IMR-90 (cell line): ENCODE results near the gene ASAP2. TPM values are rescaled to one million over a fixed set of nuclear protein-coding genes. Genes with fewer than 3 reads are reported as not detected.
A peak's percentile ranks its signal among the peaks of the same experiment; 100 is the strongest.

Experiments used
- ATAC-seq: fragments of 200-7000 bp; cut with Tn5 transposase; 2 replicates; pipeline ENCODE4 v1.9.1; 2020; ENCODE audit warnings: low read depth, mild to moderate bottlenecking, moderate library complexity
- BruUV-seq: library from RNA; stranded (reverse); fragments of 400-500 nt; replicated peaks from 2 replicates; lab custom pipeline; 2021; lab: Mats Ljungman, UMichigan
- CTCF ChIA-PET: fragments of 300-600 bp; formaldehyde crosslinking; extraction: SDS; loops from one replicate; lab custom pipeline; 2021; ENCODE audit warnings: antibody characterized with exemption; lab: Yijun Ruan, JAX
- POLR2A ChIA-PET: fragments of 300-600 bp; sonication (Branson Sonifier 250); formaldehyde crosslinking; loops from one replicate; lab custom pipeline; 2022; ENCODE audit warnings: antibody characterized with exemption; ENCODE audit not compliant: unreplicated experiment; lab: Charles Lee
- DNase-seq: peaks from one replicate; pipeline ENCODE4 v3.0.0; 2013
- H2AFZ ChIP-seq: replicated peaks from 2 replicates; pipeline ENCODE3; 2013; ENCODE audit warnings: low read length, mild to moderate bottlenecking; ENCODE audit not compliant: poor library complexity
- H2AK5ac ChIP-seq: 2 replicates; pipeline ENCODE4 v1.6.1; 2013; ENCODE audit warnings: low read depth, low read length, inconsistent platforms
- H2AK9ac ChIP-seq: replicated peaks from 2 replicates; pipeline ENCODE3; 2013; ENCODE audit warnings: mild to moderate bottlenecking, low read depth, low read length, moderate library complexity; ENCODE audit not compliant: poor library complexity
- H2BK120ac ChIP-seq: 2 replicates; pipeline ENCODE4 v1.6.1; 2013; ENCODE audit warnings: low read depth, low read length, inconsistent platforms
- H2BK15ac ChIP-seq: 3 replicates; pipeline ENCODE4 v1.6.1; 2013; ENCODE audit warnings: low read depth, low read length, inconsistent platforms
- H2BK20ac ChIP-seq: 2 replicates; pipeline ENCODE4 v1.6.1; 2013; ENCODE audit warnings: low read depth, mild to moderate bottlenecking, inconsistent platforms, low read length, moderate library complexity
- H2BK5ac ChIP-seq: 2 replicates; pipeline ENCODE4 v1.6.1; 2013; ENCODE audit warnings: mild to moderate bottlenecking, low read depth, low read length, inconsistent platforms; ENCODE audit not compliant: poor library complexity, severe bottlenecking
- H3K14ac ChIP-seq: replicated peaks from 2 replicates; pipeline ENCODE4 v1.6.1; 2013; ENCODE audit warnings: low read depth, low read length, inconsistent platforms
- H3K18ac ChIP-seq: 2 replicates; pipeline ENCODE4 v1.6.1; 2013; ENCODE audit warnings: low read depth, low read length, control low read depth
- H3K23ac ChIP-seq: 2 replicates; pipeline ENCODE4 v1.6.1; 2013; ENCODE audit warnings: low read depth, low read length, inconsistent platforms
- H3K27ac ChIP-seq: 2 replicates; pipeline ENCODE4 v1.5.1; 2013; ENCODE audit warnings: mild to moderate bottlenecking, control low read depth, low read length; ENCODE audit not compliant: insufficient read depth
- H3K27me3 ChIP-seq: 2 replicates; pipeline ENCODE4 v1.6.1; 2013; ENCODE audit warnings: low read length; ENCODE audit not compliant: control insufficient read depth, insufficient read depth
- H3K36me3 ChIP-seq: 2 replicates; pipeline ENCODE4 v1.6.1; 2013; ENCODE audit warnings: low read length, mixed read lengths; ENCODE audit not compliant: control insufficient read depth, insufficient read depth
- H3K4ac ChIP-seq: 2 replicates; pipeline ENCODE4 v1.6.1; 2013; ENCODE audit warnings: low read depth, low read length, inconsistent platforms
- H3K4me1 ChIP-seq: 2 replicates; pipeline ENCODE4 v1.6.1; 2013; ENCODE audit warnings: low read length, mixed read lengths; ENCODE audit not compliant: control insufficient read depth, insufficient read depth
- H3K4me2 ChIP-seq: 2 replicates; pipeline ENCODE4 v1.6.1; 2013; ENCODE audit warnings: low read depth, mild to moderate bottlenecking, control low read depth, low read length, moderate library complexity
- H3K4me3 ChIP-seq: 2 replicates; pipeline ENCODE4 v1.5.1; 2013; ENCODE audit warnings: low read depth, mild to moderate bottlenecking, control low read depth, low read length, moderate library complexity; ENCODE audit not compliant: insufficient read depth
- H3K56ac ChIP-seq: 2 replicates; pipeline ENCODE4 v1.6.1; 2013; ENCODE audit warnings: low read length, inconsistent platforms; ENCODE audit not compliant: insufficient read depth; ENCODE audit errors: extremely low read depth
- H3K79me1 ChIP-seq, 2 experiments: 2 replicates each; pipeline ENCODE4 v1.6.1; 2013; ENCODE audit warnings: low read length in 2 of 2, inconsistent platforms in 1 of 2, low read depth in 1 of 2
- H3K9ac ChIP-seq: 2 replicates; pipeline ENCODE4 v1.6.1; 2013; ENCODE audit warnings: low read depth, low read length, control low read depth
- H3K9me1 ChIP-seq: 2 replicates; pipeline ENCODE4 v1.6.1; 2013; ENCODE audit warnings: low read length, inconsistent platforms; ENCODE audit not compliant: insufficient read depth
- H3K9me3 ChIP-seq: 2 replicates; pipeline ENCODE4 v1.6.1; 2013; ENCODE audit warnings: low read length; ENCODE audit not compliant: control insufficient read depth, insufficient read depth
- H4K20me1 ChIP-seq: 2 replicates; pipeline ENCODE4 v1.6.1; 2013; ENCODE audit warnings: low read length, inconsistent platforms; ENCODE audit not compliant: insufficient read depth
- H4K5ac ChIP-seq: 2 replicates; pipeline ENCODE4 v1.6.1; 2013; ENCODE audit warnings: mild to moderate bottlenecking, low read depth, low read length, control low read depth
- H4K8ac ChIP-seq, 2 experiments: 2 replicates each; pipeline ENCODE4 v1.6.1; 2013; ENCODE audit warnings: low read depth in 2 of 2, low read length in 2 of 2, control low read depth in 1 of 2, inconsistent platforms in 1 of 2
- H4K91ac ChIP-seq: 2 replicates; pipeline ENCODE4 v1.6.1; 2013; ENCODE audit warnings: low read depth, low read length, inconsistent platforms; ENCODE audit not compliant: insufficient read depth
- CEBPB ChIP-seq: IDR thresholded peaks from 2 replicates; pipeline ENCODE4 v1.6.1; 2012; ENCODE audit warnings: low read depth, low read length, improper control_type of control experiment
- FOS ChIP-seq: fragments of 150-350 bp; IDR thresholded peaks from 2 replicates; pipeline ENCODE4 v1.6.1; 2016; ENCODE audit warnings: low read depth, low read length
- MAZ ChIP-seq: IDR thresholded peaks from 2 replicates; pipeline ENCODE4 v1.6.1; 2012; ENCODE audit warnings: low read depth, mild to moderate bottlenecking, low read length, improper control_type of control experiment, moderate library complexity, borderline replicate concordance
- USF2 ChIP-seq: fragments of 150-350 bp; IDR thresholded peaks from 2 replicates; pipeline ENCODE4 v1.6.1; 2017; ENCODE audit warnings: mild to moderate bottlenecking, antibody characterized with exemption, low read length, low read depth
- WGBS, 2 experiments: methylation state at CpG; one replicate each; pipeline versions ENCODE4 v1.1.5 to v1.1.7; 2013; ENCODE audit warnings: missing lambda C conversion rate in 2 of 2; ENCODE audit not compliant: insufficient read length in 1 of 2; ENCODE audit errors: extremely low coverage in 2 of 2; 5-methylcytosine and 5-hydroxymethylcytosine counted together
- dilution Hi-C: fragments of 300-500 bp; cut with HindIII; formaldehyde crosslinking; loops from one replicate; pipeline ENCODE4 v1.14.3; 2018; ENCODE audit warnings: low sequenced_read_pairs; ENCODE audit not compliant: unreplicated experiment
- in situ Hi-C: fragments of 300-500 bp; cut with MboI; formaldehyde crosslinking; loops from 3 replicates; pipeline ENCODE4 v1.14.3; 2019; ENCODE audit warnings: low sequenced_read_pairs, inconsistent platforms, mixed read lengths
- intact Hi-C: fragments of 100-400 bp; cut with micrococcal nuclease; formaldehyde crosslinking; loops from 2 replicates; pipeline ENCODE4 v1.10.0; 2022
- polyA plus RNA-seq, 3 experiments: library from polyadenylated mRNA; depleted of rRNA; stranded (reverse); fragments of >200 nt; gene quantifications; 2 replicates each; pipeline ENCODE4 v1.2.3, GENCODE V29; 2012; ENCODE audit warnings: low replicate concordance in 1 of 3
- total RNA-seq: library from RNA; depleted of rRNA; stranded (reverse); fragments of >200 nt; gene quantifications from 2 replicates; pipeline ENCODE4 v1.2.3, GENCODE V29; 2012

The ASAP2 gene
- total and polyA plus RNA-seq, 2 of the 4 experiments (the other 2 are of a cell fraction), result 19.7 to 28.1 TPM

DNA sequence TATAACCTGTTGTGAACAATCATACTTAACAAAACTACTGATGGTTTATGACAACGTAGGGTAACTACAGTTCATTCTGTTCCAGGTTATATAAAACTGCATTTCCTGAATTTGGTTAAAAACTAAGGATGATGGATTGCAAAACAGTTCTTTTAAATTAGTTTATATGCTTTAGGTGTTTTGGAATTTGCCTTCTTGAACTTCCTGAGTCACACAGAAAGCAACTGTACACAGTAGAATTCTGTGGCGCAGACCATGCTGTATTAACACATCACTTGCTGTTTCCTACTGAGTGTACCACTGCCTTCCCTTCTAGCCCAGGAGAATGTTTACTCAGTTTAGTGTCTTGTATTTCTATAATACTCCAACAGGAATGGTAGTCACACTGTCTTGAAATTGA, 197.3 kb downstream of the ASAP2 start:
- TSS peak; percentile 75 for BruUV-seq
- in situ Hi-C loops, result no loop called here

More for the DNA sequence above, 197.3 kb downstream of the ASAP2 start:
- peak; percentile 82 for ATAC-seq
- Histone ChIP-seq H3K4ac (no peak overlapping the region), H2BK120ac (no peak overlapping the region), H2AK9ac (no peak overlapping the region), H4K20me1 (peaks cover 25% of the 10 kb centered on the region), H3K14ac (no peak overlapping the region), H4K5ac (no peak overlapping the region), H3K4me2 (peak overlapping the region; percentile 67; the same call in 1 of the 2 replicates), H4K8ac (no peak overlapping the region), H2BK5ac (peak overlapping the region; percentile 86), H3K4me3 (no peak overlapping the region), H3K18ac (peak overlapping the region; percentile 9; the same call in 1 of the 2 replicates), H3K27me3 (no peaks in the 10 kb centered on the region), H2BK20ac (no peak overlapping the region), H2AFZ (no peak overlapping the region), H2AK5ac (no peak overlapping the region), H3K23ac (no peak overlapping the region), H3K9ac (no peak overlapping the region), H3K27ac (peak overlapping the region; percentile 24; the same call in 1 of the 2 replicates), H3K56ac (no peak overlapping the region), H3K9me1 (peaks cover 29% of the 10 kb centered on the region), H2BK15ac (no peak overlapping the region), H3K79me1 (peaks cover 8 to 54% of the 10 kb centered on the region in 2 experiments), H3K36me3 (peaks cover 36% of the 10 kb centered on the region), H4K91ac (no peak overlapping the region), H3K4me1 (peaks cover 31% of the 10 kb centered on the region), H3K9me3 (no peaks in the 10 kb centered on the region)
- intact Hi-C loops (no loop called here), dilution Hi-C loops (no loop called here)
- POLR2A ChIA-PET, result interaction anchor here (0.6 kb wide), 1 partner anchor 195 kb away, joined by 3 read pairs; no protein-coding TSS in a partner anchor
- DNase-seq, result peak; percentile 83
- WGBS, 2 experiments, result no CpG with 5 or more reads among the region's 2 CpGs
- TF ChIP-seq MAZ, result no peak
- no peak for TF ChIP-seq USF2
- peak; percentile 81 for TF ChIP-seq CEBPB
- peak; percentile 62; the same call in 1 of the 2 replicates for TF ChIP-seq FOS
- CTCF ChIA-PET, result no interaction called here
